GM19397 (cell line): Measurements from ENCODE around the gene EPS8L1.
"Not testable (repeated sequence)": the region's sequence is repeated elsewhere in the genome, so short reads cannot be mapped to it uniquely, and the experiment has no call there.

Experiments
- ATAC-seq: cut with Tn5 transposase; IDR thresholded peaks from one replicate; pipeline ENCODE4 v1.9.1; 2021; ENCODE audit warnings: mild to moderate bottlenecking, moderate library complexity; ENCODE audit not compliant: unreplicated experiment

The EPS8L1 gene

GRCh38 chr19:55092423-55093318 is 17.0 kb downstream of the EPS8L1 start:
- no peak for ATAC-seq

- ATAC-seq, result no peak
These were observed 19.0 kb downstream of the EPS8L1 start for GRCh38 chr19:55094456-55095259.

- ATAC-seq, result no peak
These were observed 19.8 kb downstream of the EPS8L1 start for GRCh38 chr19:55095260-55096060.

- no peak for ATAC-seq
These were observed 20.5 kb downstream of the EPS8L1 start for GRCh38 chr19:55096061-55096701.

- ATAC-seq, result no peak
These were observed 22.4 kb downstream of the EPS8L1 start for GRCh38 chr19:55097864-55098715.

GRCh38 chr19:55098716-55099556 is 23.3 kb downstream of the EPS8L1 start:
- ATAC-seq, result no peak

GRCh38 chr19:55099557-55100506 is 24.2 kb downstream of the EPS8L1 start:
- ATAC-seq, result no peak

GRCh38 chr19:55101261-55101660 is 25.6 kb downstream of the EPS8L1 start:
- ATAC-seq, result no peak

GRCh38 chr19:55103190-55103589 is 27.5 kb downstream of the EPS8L1 start:
- no peak for ATAC-seq

GRCh38 chr19:55105237-55105636 is 29.6 kb downstream of the EPS8L1 start:
- ATAC-seq, result no peak

GRCh38 chr19:55106591-55106990 is 30.9 kb downstream of the EPS8L1 start:
- ATAC-seq, result no peak

GRCh38 chr19:55107252-55107651 is 31.6 kb downstream of the EPS8L1 start:
- ATAC-seq, result not testable (repeated sequence)

GRCh38 chr19:55109527-55110291 is 34.0 kb downstream of the EPS8L1 start:
- no peak for ATAC-seq

GRCh38 chr19:55111238-55111831 is 35.7 kb downstream of the EPS8L1 start:
- no peak for ATAC-seq

GRCh38 chr19:55112246-55112776 is 36.6 kb downstream of the EPS8L1 start:
- ATAC-seq, result no peak
